ENCODE measurements around the gene ORM2. TPM values are rescaled to one million over a fixed set of nuclear protein-coding genes. Genes with fewer than 3 reads are reported as not detected.
"Not testable (repeated sequence)": the region's sequence is repeated elsewhere in the genome, so short reads cannot be mapped to it uniquely, and the experiment has no call there.

Gene ORM2
- total and polyA plus RNA-seq, 4 donors, result 0.28 to 0.29 TPM; not detected in 2

GRCh38 chr9:114321759-114322158 is 7.9 kb upstream of the ORM2 start:
- H3K9me3 ChIP-seq (ENCODE audit: control insufficient read depth, insufficient read depth, low read length), result no peaks in the 10 kb centered on the region
- no peaks in the 10 kb centered on the region for H3K27me3 ChIP-seq (ENCODE audit: control insufficient read depth, insufficient read depth, low read length)
- no peak overlapping the region for H3K27ac ChIP-seq (ENCODE audit: low read depth, low read length)
- no peak for DNase-seq (ENCODE audit: low read depth in 4 of 6, low spot score in 6 of 6)
- WGBS (ENCODE audit: insufficient coverage), result 96% methylated on average over 4 of the region's 8 CpGs
- H3K4me3 ChIP-seq (ENCODE audit: low read depth, low read length), result no peak overlapping the region
- no peaks in the 10 kb centered on the region for H3K36me3 ChIP-seq (ENCODE audit: control insufficient read depth, insufficient read depth, low read length)
- peaks cover 2% of the 10 kb centered on the region for H3K4me1 ChIP-seq (ENCODE audit: control insufficient read depth, insufficient read depth, low read length)

DNA sequence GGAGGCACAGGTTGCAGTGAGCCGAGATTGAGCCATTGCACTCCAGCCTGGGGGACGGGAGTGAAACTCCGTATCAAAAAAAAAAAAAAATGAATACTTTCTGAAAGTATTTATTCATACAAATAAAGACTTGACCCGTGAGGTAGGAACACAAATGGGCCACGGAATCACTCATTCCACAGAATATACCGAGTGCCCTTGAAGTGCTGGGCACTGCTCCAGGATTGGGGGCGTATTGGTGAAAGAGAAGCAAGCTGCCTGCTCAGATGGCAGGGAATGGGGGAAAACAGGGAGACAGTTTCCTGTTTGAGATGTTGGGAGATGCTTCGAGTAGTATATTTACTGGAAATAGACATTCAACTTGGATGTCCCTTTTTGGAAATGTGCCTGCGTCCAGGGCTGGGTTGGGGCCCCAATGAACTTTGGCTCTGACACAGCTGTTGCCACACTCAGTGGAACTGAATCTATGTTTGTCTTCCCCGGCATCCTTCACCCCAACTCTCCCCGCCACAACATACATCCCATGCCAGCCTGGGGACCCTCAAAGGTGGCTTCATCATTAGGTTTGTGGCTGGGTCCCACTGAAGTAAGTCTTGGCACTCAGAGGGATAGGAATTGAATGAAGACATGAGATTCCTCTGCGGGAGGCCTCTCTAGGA is 7.4 kb upstream of the ORM2 start:
- H3K27ac ChIP-seq (ENCODE audit: low read depth, low read length); H3K4me1 ChIP-seq (ENCODE audit: control insufficient read depth, insufficient read depth, low read length); DNase-seq (ENCODE audit: low read depth in 4 of 6, low spot score in 6 of 6); H3K9me3 ChIP-seq (ENCODE audit: control insufficient read depth, insufficient read depth, low read length); H3K36me3 ChIP-seq (ENCODE audit: control insufficient read depth, insufficient read depth, low read length); H3K27me3 ChIP-seq (ENCODE audit: control insufficient read depth, insufficient read depth, low read length); H3K4me3 ChIP-seq (ENCODE audit: low read depth, low read length): not testable (repeated sequence)
- no CpG with 5 or more reads among the region's 12 CpGs for WGBS (ENCODE audit: insufficient coverage)

GRCh38 chr9:114322831-114323531 is 6.7 kb upstream of the ORM2 start, which contains the start of gene ORM1:
TSS of gene ORM1 (plus strand) at chr9:114323098. CDS start at chr9:114323134, 36 bp downstream.
- H3K36me3 ChIP-seq (ENCODE audit: control insufficient read depth, insufficient read depth, low read length); H3K4me3 ChIP-seq (ENCODE audit: low read depth, low read length); H3K27me3 ChIP-seq (ENCODE audit: control insufficient read depth, insufficient read depth, low read length); H3K27ac ChIP-seq (ENCODE audit: low read depth, low read length); H3K4me1 ChIP-seq (ENCODE audit: control insufficient read depth, insufficient read depth, low read length); H3K9me3 ChIP-seq (ENCODE audit: control insufficient read depth, insufficient read depth, low read length); DNase-seq (ENCODE audit: low read depth in 4 of 6, low spot score in 6 of 6): not testable (repeated sequence)
- no CpG with 5 or more reads among the region's 15 CpGs for WGBS (ENCODE audit: insufficient coverage)

- 93% methylated on average over 3 of the region's 6 CpGs for WGBS (ENCODE audit: insufficient coverage)
- not testable (repeated sequence) for H3K4me1 ChIP-seq (ENCODE audit: control insufficient read depth, insufficient read depth, low read length); H3K4me3 ChIP-seq (ENCODE audit: low read depth, low read length); H3K27ac ChIP-seq (ENCODE audit: low read depth, low read length); H3K9me3 ChIP-seq (ENCODE audit: control insufficient read depth, insufficient read depth, low read length); H3K27me3 ChIP-seq (ENCODE audit: control insufficient read depth, insufficient read depth, low read length); H3K36me3 ChIP-seq (ENCODE audit: control insufficient read depth, insufficient read depth, low read length); DNase-seq (ENCODE audit: low read depth in 4 of 6, low spot score in 6 of 6)
Measured at GRCh38 chr9:114323849-114324248, 5.8 kb upstream of the ORM2 start.

- no peaks in the 10 kb centered on the region for H3K4me1 ChIP-seq (ENCODE audit: control insufficient read depth, insufficient read depth, low read length)
- H3K27ac ChIP-seq (ENCODE audit: low read depth, low read length), result no peak overlapping the region
- H3K27me3 ChIP-seq (ENCODE audit: control insufficient read depth, insufficient read depth, low read length), result no peaks in the 10 kb centered on the region
- no peak for DNase-seq (ENCODE audit: low read depth in 4 of 6, low spot score in 6 of 6)
- H3K9me3 ChIP-seq (ENCODE audit: control insufficient read depth, insufficient read depth, low read length), result no peaks in the 10 kb centered on the region
- no peaks in the 10 kb centered on the region for H3K36me3 ChIP-seq (ENCODE audit: control insufficient read depth, insufficient read depth, low read length)
- no peak overlapping the region for H3K4me3 ChIP-seq (ENCODE audit: low read depth, low read length)
- 84% methylated on average over 5 of the region's 8 CpGs for WGBS (ENCODE audit: insufficient coverage)
Measured at GRCh38 chr9:114324492-114324891, 5.2 kb upstream of the ORM2 start.

DNA sequence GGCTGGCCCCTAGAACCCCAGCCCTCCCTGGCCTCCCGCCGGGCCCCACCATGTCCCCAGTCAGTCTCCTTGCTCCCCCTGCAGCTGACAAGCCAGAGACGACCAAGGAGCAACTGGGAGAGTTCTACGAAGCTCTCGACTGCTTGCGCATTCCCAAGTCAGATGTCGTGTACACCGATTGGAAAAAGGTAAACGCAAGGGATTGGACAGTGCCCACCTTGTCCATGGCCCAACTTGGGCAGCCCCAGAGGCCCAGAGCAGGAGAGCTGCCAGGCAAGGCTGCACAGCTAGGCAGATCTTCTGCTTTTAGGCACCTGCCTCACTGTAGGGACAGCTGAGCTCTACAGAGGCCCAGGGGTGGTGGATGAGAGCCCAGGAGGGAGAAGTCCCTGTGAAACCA is 4.7 kb upstream of the ORM2 start:
- not testable (repeated sequence) for H3K4me1 ChIP-seq (ENCODE audit: control insufficient read depth, insufficient read depth, low read length); H3K27ac ChIP-seq (ENCODE audit: low read depth, low read length); H3K36me3 ChIP-seq (ENCODE audit: control insufficient read depth, insufficient read depth, low read length); H3K4me3 ChIP-seq (ENCODE audit: low read depth, low read length); H3K9me3 ChIP-seq (ENCODE audit: control insufficient read depth, insufficient read depth, low read length); DNase-seq (ENCODE audit: low read depth in 4 of 6, low spot score in 6 of 6); H3K27me3 ChIP-seq (ENCODE audit: control insufficient read depth, insufficient read depth, low read length)
- WGBS (ENCODE audit: insufficient coverage), result 83% methylated on average over 7 of the region's 9 CpGs

DNA sequence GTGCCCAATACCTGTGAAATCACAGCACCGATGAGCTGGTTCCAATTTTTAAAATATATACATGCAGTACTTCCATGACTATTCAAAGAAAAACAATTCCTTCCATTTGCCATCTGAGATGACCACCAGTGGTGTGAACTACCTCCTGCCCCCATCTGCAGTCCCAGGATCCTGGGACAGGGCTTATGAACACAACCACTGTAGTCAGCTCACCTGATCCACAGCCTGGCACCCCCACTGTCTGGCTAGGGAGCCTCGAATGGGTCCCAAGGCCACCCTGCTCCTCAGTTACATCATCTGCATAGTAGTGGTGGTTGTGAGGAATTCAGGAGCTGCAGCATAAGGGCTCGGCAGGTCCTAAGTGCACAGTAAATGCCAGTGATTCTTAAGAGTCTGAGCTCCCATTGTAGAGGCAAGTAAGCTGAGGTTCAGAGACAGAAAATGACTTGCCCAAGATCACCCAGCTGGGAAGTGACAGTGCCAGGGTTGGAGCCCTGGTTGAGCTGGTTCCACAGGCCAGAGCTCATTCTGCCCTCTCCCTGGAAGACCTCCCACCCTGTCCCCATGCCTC is 3.9 kb upstream of the ORM2 start:
- not testable (repeated sequence) for H3K27me3 ChIP-seq (ENCODE audit: control insufficient read depth, insufficient read depth, low read length); H3K27ac ChIP-seq (ENCODE audit: low read depth, low read length); DNase-seq (ENCODE audit: low read depth in 4 of 6, low spot score in 6 of 6); H3K9me3 ChIP-seq (ENCODE audit: control insufficient read depth, insufficient read depth, low read length); H3K4me1 ChIP-seq (ENCODE audit: control insufficient read depth, insufficient read depth, low read length); H3K4me3 ChIP-seq (ENCODE audit: low read depth, low read length); H3K36me3 ChIP-seq (ENCODE audit: control insufficient read depth, insufficient read depth, low read length)
- 89% methylated on average over 1 of the region's 3 CpGs for WGBS (ENCODE audit: insufficient coverage)

DNA sequence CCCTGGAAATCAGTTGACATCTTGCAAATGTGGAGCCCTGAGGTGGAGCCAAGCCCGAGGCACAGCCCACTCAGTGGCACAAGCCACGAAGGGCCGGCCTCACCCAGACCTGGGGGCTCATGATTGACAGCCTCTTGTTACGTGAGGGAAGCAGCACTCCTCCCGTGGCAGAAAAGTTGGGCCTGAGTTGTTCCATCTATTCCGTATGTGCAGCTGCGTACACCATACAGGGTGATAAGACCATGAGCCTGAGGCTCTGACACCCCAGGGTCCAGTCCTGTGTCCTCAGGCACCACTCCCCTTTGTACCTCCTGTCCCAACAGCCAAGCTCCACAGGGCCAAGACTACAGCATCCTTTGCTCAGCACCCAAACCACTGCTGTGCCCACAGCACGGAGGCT is 1.9 kb upstream of the ORM2 start:
- Histone ChIP-seq H3K4me3 (ENCODE audit: low read depth, low read length) (no peak overlapping the region), H3K27me3 (ENCODE audit: control insufficient read depth, insufficient read depth, low read length) (no peaks in the 10 kb centered on the region), H3K27ac (ENCODE audit: low read depth, low read length) (no peak overlapping the region), H3K4me1 (ENCODE audit: control insufficient read depth, insufficient read depth, low read length) (no peaks in the 10 kb centered on the region), H3K9me3 (ENCODE audit: control insufficient read depth, insufficient read depth, low read length) (no peaks in the 10 kb centered on the region), H3K36me3 (ENCODE audit: control insufficient read depth, insufficient read depth, low read length) (no peaks in the 10 kb centered on the region)
- 94% methylated on average over 8 of the region's 8 CpGs for WGBS (ENCODE audit: insufficient coverage)
- no peak for DNase-seq (ENCODE audit: low read depth in 4 of 6, low spot score in 6 of 6)

- not testable (repeated sequence) for H3K9me3 ChIP-seq (ENCODE audit: control insufficient read depth, insufficient read depth, low read length); H3K4me3 ChIP-seq (ENCODE audit: low read depth, low read length); H3K36me3 ChIP-seq (ENCODE audit: control insufficient read depth, insufficient read depth, low read length); H3K27ac ChIP-seq (ENCODE audit: low read depth, low read length); H3K4me1 ChIP-seq (ENCODE audit: control insufficient read depth, insufficient read depth, low read length); H3K27me3 ChIP-seq (ENCODE audit: control insufficient read depth, insufficient read depth, low read length)
- 96% methylated on average over 3 of the region's 10 CpGs for WGBS (ENCODE audit: insufficient coverage)
- peak in 1 of 6 donors; percentile 39 for DNase-seq (ENCODE audit: low read depth in 4 of 6, low spot score in 6 of 6)
Measured at GRCh38 chr9:114328357-114328820, 1.3 kb upstream of the ORM2 start.

All from spinal cord (tissue), 10 donors.